Pulmonary artery endothelial cell (primary cell): Measurements from ENCODE around the gene SLC37A1. TPM values are rescaled to one million over a fixed set of nuclear protein-coding genes. Genes with fewer than 3 reads are reported as not detected.

Experiments
- DNase-seq: peaks from one replicate; pipeline ENCODE4 v3.0.0-alpha.2; 2011; ENCODE audit warnings: low read depth, low spot score
- total RNA-seq: library from RNA; depleted of rRNA; stranded (reverse); fragments of >200 nt; gene quantifications from 2 replicates; pipeline ENCODE4 v1.2.3, GENCODE V29; 2014

SLC37A1 gene
- total RNA-seq, 1 donor from 2014 or later, result 9.5 TPM

GRCh38 chr21:42542596-42542995 lies 28.9 kb downstream of the SLC37A1 start:
- no peak for DNase-seq

DNA sequence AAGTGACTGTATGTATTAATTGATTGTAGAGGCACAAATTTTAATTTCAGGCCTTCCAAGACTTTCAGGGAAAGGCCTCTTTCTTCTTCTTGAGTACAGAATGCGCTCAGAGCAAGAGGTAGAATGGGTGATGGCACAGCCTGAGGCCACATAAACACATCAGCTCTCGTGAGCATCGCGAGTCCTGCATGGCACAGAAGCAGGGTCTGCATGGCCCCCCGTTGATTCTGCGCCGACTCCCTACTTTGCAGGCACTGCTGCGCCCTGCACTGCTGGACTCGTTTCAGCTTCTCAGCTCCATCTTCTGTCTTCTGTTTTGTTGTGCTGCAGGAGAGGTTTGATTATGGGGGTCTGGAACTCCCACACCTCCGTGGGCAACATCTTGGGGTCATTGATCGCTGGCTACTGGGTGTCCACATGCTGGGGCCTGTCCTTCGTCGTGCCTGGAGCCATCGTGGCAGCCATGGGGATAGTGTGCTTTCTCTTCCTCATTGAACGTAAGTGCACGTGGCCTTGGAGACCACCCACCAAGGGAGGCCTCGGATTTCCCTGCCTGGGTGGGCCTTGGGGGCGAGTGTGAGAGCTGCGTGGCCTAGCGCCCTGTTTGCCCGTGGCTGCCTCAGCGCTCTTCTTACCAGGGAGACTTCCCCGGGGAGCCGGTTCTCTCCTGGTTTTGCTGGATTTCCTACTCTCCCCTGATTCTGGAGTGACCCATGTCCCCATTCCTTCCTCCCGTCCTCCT lies 29.6 kb downstream of the SLC37A1 start:
- no peak for DNase-seq

DNA sequence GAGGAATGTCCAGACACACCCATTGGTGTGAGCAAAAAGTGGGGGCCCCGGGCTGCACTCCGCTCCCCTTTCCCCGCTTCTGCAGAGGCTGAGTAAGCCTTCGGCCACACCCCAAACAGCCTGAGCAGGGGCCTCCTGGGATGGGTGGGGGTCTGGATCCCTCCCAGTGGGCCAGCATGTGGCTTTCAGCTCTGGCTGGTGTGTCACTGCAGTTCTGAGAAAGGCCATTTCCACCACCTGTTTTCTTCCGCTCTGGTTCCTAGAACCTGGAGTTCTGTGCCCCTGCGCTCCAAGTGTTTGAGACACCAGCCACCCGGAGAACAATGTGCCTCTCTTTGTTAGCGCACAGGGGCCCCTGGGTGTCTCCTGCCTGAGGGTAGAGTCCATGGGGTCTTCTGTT lies 30.9 kb downstream of the SLC37A1 start:
- DNase-seq, result no peak

DNA sequence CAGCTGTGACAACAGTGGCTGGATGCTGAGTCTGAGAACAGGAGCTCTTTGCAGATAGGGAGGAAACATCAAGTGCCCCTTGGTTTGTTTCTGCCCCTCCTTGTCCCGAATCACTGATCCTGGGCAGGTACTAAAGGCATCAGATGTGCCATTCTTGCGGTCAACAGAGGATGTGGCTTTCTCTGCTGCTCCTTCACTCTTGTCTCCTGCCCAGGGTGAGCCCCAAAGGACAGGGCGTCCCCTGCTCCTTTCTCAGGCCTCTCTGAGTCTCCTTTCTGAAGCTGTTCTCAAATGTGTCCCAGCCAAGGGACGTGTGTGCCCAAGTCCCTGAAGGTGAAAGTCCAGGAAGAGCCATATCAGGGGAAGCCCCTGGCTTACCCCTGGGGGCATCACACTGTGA lies 31.7 kb downstream of the SLC37A1 start:
- DNase-seq, result no peak

DNA sequence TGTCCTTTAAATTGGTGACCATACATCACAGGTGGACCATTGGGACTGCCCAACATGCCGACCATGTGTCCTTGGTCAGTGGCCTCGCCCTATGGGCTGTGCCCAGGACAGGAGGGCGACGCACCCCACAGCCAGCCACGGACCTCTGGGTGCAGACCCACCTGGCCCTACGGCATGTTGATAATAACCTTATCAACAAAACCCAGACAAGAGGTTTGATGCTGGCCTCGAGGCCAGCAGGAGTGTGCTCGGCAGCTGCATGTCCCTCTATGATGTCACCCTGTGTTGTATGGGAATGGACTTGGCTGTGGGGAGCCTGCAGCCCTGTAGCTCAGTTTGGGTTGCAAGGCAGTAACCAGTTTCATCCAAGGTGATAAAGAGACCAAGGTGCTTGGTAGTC lies 32.1 kb downstream of the SLC37A1 start:
- DNase-seq, result no peak

DNA sequence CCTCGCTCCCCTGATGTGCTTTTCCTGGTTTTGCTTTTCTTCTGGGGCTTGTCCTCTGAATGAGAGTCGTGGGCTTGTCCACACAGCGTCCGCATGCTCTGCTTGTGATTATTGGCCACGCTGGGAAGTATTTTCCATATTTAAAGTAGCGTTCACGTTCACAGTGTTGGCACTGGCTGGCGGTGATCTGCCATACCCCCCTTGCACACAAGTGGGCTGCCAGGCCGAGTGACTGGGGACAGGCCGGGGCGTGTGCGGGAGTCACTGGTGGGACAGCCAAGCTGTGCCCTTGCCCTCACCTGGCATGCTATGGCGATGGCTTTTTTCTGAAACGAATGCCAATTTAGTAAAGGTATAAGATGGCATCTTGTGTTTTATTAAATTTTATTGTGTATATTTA lies 32.8 kb downstream of the SLC37A1 start:
- no peak for DNase-seq

DNA sequence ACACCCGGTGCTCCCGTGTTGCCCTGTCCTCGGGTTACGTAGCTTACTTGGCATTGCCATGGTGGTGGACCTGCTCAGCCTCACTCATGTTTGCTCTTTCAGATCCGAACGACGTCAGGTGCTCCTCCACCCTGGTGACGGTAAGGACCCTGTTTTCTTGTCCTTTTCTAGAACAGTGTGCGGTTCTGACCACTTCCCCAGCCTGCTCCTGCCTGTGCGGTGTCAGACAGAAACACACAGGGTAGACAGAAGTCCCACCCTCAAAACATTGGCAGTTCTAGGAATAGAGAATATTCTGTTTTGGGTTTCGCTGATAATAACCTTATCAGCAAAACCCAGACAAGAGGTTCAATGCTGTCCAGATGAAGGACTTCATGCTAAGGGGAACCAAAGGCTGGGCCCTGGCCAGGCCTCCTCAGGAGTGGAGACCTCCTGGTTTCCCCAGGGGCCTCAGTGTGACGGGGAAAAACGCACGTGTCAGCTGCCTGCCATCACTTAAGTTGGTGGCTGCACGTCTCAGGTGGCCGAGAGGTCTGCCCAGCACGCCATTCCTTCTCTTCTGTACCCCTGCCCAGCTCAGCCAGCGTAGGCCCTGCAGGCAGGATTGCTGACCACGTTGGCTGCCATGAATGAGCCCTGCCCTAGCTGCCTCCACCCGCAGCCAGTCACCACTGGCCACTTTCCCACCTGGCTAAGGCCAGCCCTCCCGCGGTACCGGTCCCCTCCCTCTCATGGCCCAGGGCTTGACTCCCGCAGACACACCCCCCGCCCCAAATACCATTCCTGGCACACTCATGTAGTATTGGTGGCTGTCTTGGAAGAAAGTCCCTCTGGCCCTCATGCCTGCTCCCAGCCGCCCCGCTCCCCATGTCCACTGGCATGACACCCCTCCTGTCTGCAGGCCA lies 33.6 kb downstream of the SLC37A1 start:
- no peak for DNase-seq

GRCh38 chr21:42547906-42548365 lies 34.3 kb downstream of the SLC37A1 start:
- DNase-seq, result no peak

GRCh38 chr21:42548687-42549406 lies 35.2 kb downstream of the SLC37A1 start:
- no peak for DNase-seq

DNA sequence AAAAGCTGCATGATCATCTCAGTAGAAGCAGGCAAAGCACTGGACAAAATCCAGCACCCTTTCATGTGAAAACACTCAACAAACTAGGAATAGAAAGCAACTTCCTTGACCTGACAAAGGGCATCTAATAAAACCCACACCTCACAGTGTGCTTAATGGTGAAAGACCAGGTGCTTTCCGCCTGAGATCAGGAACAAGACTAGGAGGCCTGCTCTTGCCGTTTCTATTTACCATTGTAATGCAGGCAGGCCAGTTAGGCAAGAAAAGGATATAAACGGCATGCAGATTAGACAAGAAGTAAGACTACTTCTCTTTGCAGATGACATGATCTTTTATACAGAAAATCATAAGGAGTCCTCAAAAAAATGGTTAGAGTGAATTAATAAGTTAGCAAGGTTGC lies 37.2 kb downstream of the SLC37A1 start:
- no peak for DNase-seq

DNA sequence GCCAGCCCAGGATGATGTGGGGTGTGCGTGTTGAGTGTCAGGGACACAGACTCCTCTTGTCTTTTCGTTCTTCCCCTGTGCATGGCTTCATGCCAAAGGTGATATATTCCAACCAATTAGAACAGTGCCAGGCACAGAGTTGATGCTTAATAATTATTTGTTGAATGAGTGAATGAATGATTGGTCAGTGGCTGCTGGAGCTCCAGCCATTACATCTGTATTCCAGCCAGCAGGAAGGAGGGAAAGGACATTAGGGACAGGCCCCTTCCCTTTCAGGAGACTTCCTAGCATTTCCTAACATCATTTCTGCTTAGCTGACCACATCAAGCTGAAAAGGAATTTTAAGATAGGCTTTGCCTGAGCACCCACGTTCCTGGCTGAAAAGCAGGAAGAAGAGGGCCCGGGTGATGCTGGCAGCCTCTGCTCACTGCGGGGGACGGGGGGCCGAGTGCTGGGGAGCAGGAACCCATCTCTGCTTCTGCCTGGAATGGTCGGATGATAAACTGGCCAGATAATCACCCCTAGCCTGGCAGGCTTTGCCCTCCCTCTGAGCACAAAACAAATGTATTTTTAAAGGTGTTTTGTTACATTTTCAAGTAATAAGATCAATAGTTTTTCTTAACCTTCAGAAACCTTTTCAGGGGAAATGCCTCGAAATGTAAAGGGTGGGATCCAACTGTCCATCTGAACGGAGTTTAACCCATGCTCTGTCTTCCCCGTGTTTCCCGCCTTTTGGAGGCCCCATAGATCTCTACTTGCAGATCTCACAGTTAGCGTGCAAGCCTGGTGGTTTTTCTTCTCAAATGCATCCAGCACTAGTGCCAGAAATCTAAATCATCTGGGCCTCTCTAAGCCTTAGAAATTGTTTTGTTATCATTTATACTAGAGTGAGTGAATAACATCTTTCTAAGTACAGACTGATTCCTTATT lies 39.0 kb downstream of the SLC37A1 start:
- DNase-seq, result no peak

DNA sequence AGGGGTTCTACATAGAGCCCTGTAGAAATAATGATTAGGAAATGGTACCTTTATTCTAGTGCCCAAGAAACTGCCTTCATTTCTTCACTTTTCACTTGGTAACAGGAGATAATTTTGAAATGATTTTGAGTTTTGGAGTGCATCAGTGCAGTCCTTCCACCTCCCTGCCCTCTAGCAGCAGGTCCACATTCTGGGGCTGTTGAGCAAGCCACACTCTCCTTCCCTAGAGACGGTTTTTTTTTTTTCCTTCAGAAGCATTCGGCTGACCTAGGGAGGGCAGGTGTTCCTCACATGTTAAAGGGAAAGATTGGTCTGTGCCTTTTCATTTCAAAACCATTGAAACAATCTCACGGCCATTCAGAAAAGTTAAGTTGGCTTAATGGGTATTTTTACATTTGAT lies 39.8 kb downstream of the SLC37A1 start:
- no peak for DNase-seq

DNA sequence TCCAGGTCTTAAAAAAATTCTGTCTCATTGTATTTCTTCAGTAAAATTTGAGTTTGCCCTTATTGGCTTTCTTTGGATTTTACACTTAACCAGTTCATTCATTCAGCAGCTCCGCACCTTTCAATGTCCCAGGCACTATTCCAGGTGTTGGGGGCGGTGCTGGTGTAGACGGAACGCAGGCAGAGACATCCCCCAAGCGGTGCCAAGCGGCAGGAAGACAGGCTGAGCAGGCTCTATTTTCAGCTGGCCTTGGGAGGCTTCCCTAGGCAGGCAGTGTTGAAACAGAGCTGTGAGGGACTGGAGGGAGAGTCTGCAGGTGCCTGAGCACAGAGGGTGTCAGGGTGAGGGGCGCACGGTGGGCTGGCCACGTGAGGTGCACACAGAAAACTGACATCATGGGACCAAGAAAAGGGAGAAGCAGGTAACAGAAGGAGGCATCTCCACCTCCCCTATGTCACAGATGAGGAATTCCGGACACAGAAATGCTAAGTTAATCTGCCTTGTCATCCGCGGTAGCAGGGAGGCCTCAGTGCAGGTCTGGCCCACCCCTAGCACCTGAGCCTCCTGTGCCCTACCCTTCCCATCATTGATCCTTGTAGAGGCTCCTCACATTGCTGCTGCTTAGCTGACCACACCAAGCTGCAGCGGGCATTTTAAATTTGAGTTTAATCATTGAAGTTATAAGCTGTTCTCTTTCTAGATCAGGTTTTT lies 40.8 kb downstream of the SLC37A1 start:
- no peak for DNase-seq

DNA sequence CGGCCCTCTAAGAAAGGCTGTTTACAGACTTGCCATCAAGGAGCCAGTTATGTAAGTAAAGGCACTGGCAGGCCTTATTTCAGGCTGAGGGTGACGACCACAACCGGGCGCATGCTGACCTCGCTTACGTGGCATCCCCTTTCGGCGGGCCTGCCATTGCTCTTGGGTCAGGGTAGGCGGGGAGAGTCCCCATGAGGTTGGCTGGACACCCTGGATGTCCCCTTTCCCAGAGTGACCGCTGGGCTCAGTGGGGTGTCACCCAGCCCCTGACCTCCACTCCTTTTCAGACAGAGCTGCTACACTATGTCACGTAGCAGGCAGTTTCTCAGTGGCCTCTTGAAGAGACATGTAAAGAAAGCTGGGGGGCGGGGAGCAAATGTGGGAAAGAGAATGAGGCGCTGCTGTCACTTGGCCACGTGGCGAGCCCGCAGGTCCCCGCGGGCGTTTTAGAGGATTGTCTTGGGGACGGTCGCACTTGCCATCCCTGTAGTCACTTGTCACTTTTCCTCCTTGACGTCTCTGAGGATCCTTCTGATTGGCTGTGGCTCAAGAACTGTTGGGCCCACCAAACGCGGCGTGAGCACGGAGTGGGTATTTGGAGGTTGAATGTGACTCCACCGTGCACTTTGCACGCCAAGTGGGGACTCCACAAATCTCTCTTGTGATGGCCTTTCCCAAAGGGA lies 42.2 kb downstream of the SLC37A1 start:
- DNase-seq, result no peak

DNA sequence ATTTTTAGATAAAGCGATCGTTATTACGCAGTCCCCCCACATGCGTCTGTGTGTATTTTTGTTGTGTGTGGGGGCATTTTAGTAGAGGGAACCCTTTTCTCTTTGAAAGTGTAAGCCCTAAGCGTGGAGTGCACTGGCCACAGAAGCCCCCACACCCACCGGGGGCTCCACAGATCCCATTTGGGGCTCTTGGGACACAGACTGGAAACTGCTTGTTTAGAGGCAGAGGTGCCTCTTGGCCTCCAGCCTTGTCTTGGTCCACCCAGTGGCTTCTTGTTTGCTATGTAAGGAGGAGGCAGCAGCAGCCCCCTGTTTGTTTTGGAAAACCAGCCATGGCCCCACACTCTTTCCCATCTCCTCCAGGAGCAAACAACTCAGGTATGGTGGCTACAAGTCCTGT lies 42.8 kb downstream of the SLC37A1 start:
- no peak for DNase-seq

GRCh38 chr21:42556960-42557359 lies 43.3 kb downstream of the SLC37A1 start:
- DNase-seq, result no peak

GRCh38 chr21:42557420-42557819 lies 43.8 kb downstream of the SLC37A1 start:
- no peak for DNase-seq

DNA sequence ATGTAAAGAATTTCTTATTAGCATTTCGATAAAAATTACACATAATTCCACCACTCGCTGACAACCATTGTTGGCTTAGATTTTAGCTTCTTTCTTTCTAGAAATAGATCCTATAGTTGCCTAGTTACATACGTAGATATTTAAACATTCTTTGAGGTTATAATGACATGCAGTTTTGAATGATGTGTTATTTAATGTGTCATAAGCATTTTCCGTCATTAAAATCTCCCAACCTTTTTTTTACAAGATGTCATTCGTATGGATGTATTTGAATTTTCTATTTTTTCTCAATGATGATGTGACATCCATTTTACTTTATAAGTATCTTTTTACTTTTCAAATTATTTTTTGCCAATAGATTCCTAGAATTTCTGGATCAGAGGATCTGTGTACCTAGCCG lies 44.7 kb downstream of the SLC37A1 start:
- no peak for DNase-seq

- DNase-seq, result no peak
Observed at GRCh38 chr21:42558846-42559245, 45.2 kb downstream of the SLC37A1 start.

- DNase-seq, result no peak
Observed at GRCh38 chr21:42559326-42559725, 45.7 kb downstream of the SLC37A1 start.
